ENCODE data around the gene EGLN1. TPM values are rescaled to one million over a fixed set of nuclear protein-coding genes. Genes with fewer than 3 reads are reported as not detected.

Gene EGLN1
- total and polyA plus RNA-seq, 2 of the 8 experiments (the other 6 are each of a cell fraction or from before 2014, with no cell fraction given), result 4.0 to 6.4 TPM

DNA sequence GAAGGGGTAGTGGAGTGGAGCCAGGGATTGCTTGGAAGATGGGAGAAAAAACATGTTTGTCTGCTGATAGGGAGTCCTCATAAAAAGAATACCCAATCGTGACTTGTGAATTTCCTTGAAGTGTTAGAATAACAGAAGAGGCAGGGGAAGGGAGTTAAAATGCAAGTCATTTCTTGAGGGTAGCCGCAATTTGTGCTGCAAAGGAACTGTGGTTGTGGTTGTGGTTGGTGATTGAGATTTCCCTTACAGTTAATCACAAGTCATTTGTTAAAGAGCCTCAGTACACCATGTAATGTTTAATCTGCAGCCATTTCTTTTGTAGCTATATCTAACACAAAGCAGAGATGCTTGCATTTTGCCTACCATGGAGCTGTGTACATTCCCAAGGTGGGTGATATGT lies 38.5 kb upstream of the EGLN1 start:
- H3K36me3 ChIP-seq (ENCODE audit: control insufficient read depth in 2 of 4, insufficient read depth in 4 of 4, low read length in 3 of 4), result no peaks in the 10 kb centered on the region
- H2BK12ac ChIP-seq (ENCODE audit: low read depth, low read length), result no peak overlapping the region
- no peak overlapping the region for H3K23ac ChIP-seq (ENCODE audit: insufficient read length)
- no peaks in the 10 kb centered on the region for H3K27me3 ChIP-seq (replicated peaks in 1 of 4; ENCODE audit: control insufficient read depth in 3 of 4, extremely low read depth in 1 of 4, insufficient read depth in 3 of 4, low read length in 3 of 4)
- H2BK15ac ChIP-seq (ENCODE audit: low read length), result no peak overlapping the region
- H2BK20ac ChIP-seq (ENCODE audit: low read length), result no peak overlapping the region
- DNase-seq (ENCODE audit: low read depth in 1 of 2, low spot score in 2 of 2) (no peak), FAIRE-seq (no peak)
- H4K20me1 ChIP-seq (replicated peaks in 1 of 2; ENCODE audit: control insufficient read depth in 1 of 2, insufficient read depth in 2 of 2, low read length in 2 of 2), result no peaks in the 10 kb centered on the region
- H3K79me1 ChIP-seq (ENCODE audit: low read depth, low read length), result no peaks in the 10 kb centered on the region
- no peaks in the 10 kb centered on the region for H3K4me1 ChIP-seq (replicated peaks in 1 of 4; ENCODE audit: control insufficient read depth in 3 of 4, insufficient read depth in 4 of 4, low read length in 3 of 4)
- H3K27ac ChIP-seq (ENCODE audit: low read depth, low read length), result no peak overlapping the region
- H4K5ac ChIP-seq (ENCODE audit: insufficient read length, low read depth, low read length), result no peak overlapping the region
- H2AFZ ChIP-seq (ENCODE audit: low read length), result no peak overlapping the region
- no peak overlapping the region for H3K4me2 ChIP-seq (ENCODE audit: insufficient read depth in 1 of 2, low read depth in 2 of 2, low read length in 2 of 2)
- no peak overlapping the region for H3K18ac ChIP-seq (ENCODE audit: extremely low read depth, low read length)
- no peak overlapping the region for H3K14ac ChIP-seq (ENCODE audit: insufficient read length)
- no peak overlapping the region for H2AK5ac ChIP-seq (ENCODE audit: low read depth, low read length)
- no peaks in the 10 kb centered on the region for H3K23me2 ChIP-seq (ENCODE audit: low read depth, low read length)
- H3K9ac ChIP-seq (replicated peaks in 1 of 4; ENCODE audit: extremely low read depth in 1 of 4, low read depth in 3 of 4, low read length in 3 of 4), result no peak overlapping the region
- H2BK5ac ChIP-seq (ENCODE audit: low read depth, low read length), result no peak overlapping the region
- H4K8ac ChIP-seq (ENCODE audit: extremely low read depth, insufficient read depth, low read length), result no peak overlapping the region
- H4K91ac ChIP-seq (replicated peaks; ENCODE audit: insufficient read length, low read length), result no peak overlapping the region
- no peak overlapping the region for H3K4me3 ChIP-seq (ENCODE audit: extremely low read depth in 1 of 4, insufficient read depth in 2 of 4, low read depth in 3 of 4, low read length in 4 of 4)
- CTCF ChIA-PET (ENCODE audit: partially characterized antibody), result no interaction called here
- POLR2A ChIA-PET (ENCODE audit: partially characterized antibody), result no interaction called here
- no peak overlapping the region for H3K4ac ChIP-seq (replicated peaks; ENCODE audit: insufficient read length, low read depth, low read length)
- no peak overlapping the region for H3K56ac ChIP-seq (replicated peaks; ENCODE audit: insufficient read length, low read depth, low read length)
- WGBS, 2 experiments (ENCODE audit: extremely low coverage in 1 of 2, insufficient coverage in 1 of 2, insufficient read length in 1 of 2, insufficient replicate concordance in 2 of 2, low coverage in 1 of 2, low lambda C conversion rate in 2 of 2, missing lambda C conversion rate in 1 of 2), result 81% methylated on average over 2 of the region's 2 CpGs; no CpG with 5 or more reads in 1 of the 2 experiments
- no peak overlapping the region for H2BK120ac ChIP-seq (replicated peaks; ENCODE audit: low read depth, low read length)
- no peaks in the 10 kb centered on the region for H3K79me2 ChIP-seq (ENCODE audit: control insufficient read depth in 1 of 2, insufficient read depth in 2 of 2, low read length in 2 of 2)
- H3K9me3 ChIP-seq (ENCODE audit: insufficient read depth in 2 of 2, low read depth in 1 of 2, low read length in 1 of 2), result peaks cover 0 to 3% of the 10 kb centered on the region in 2 experiments; a peak in 2 of 4 replicates
- TF ChIP-seq CTBP2 (IDR thresholded peaks at IDR 0.05; ENCODE audit: borderline replicate concordance, insufficient read depth, insufficient read length, low read length) (no peak), SP4 (IDR thresholded peaks at IDR 0.05; ENCODE audit: low read length) (no peak), BACH1 (IDR thresholded peaks at IDR 0.05; ENCODE audit: low read length) (no peak), CREB1 (IDR thresholded peaks at IDR 0.05) (no peak), SIRT6 (IDR thresholded peaks at IDR 0.05; ENCODE audit: low read length) (no peak), RAD21 (IDR thresholded peaks at IDR 0.05 in 1 of 2, conservative IDR thresholded peaks at IDR 0.05 in 1 of 2; ENCODE audit: low read depth in 2 of 2, low read length in 2 of 2) (no peak), NRF1 (IDR thresholded peaks at IDR 0.05; ENCODE audit: low read depth, low read length) (no peak), RNF2 (IDR thresholded peaks at IDR 0.05; ENCODE audit: borderline replicate concordance, low read depth, low read length, missing control alignments, poor library complexity, severe bottlenecking) (no peak), TCF12 (IDR thresholded peaks at IDR 0.05; ENCODE audit: low read depth, low read length) (no peak), BCL11A (IDR thresholded peaks at IDR 0.05; ENCODE audit: low read depth in 2 of 2, low read length in 2 of 2) (no peak), E2F6 (IDR thresholded peaks at IDR 0.05) (no peak)

Data from H1 (cell line).